Endothelial cell of umbilical vein (primary cell): ENCODE results near the gene CCDC106. TPM values are rescaled to one million over a fixed set of nuclear protein-coding genes. Genes with fewer than 3 reads are reported as not detected.

ENCODE experiments used
- BruUV-seq: library from RNA; stranded (reverse); fragments of 400-500 nt; replicated peaks from 2 replicates; lab custom pipeline; 2021; lab: Mats Ljungman, UMichigan
- CTCF ChIA-PET: fragments of 300-600, 350-600 bp; sonication (Branson Sonifier 250); formaldehyde crosslinking; loops from one replicate; lab custom pipeline; 2021; ENCODE audit warnings: antibody characterized with exemption, inconsistent platforms; lab: Charles Lee
- POLR2A ChIA-PET: fragments of 300-600, 350-600 bp; sonication (Branson Sonifier 250); formaldehyde crosslinking; loops from one replicate; lab custom pipeline; 2021; ENCODE audit warnings: antibody characterized with exemption, inconsistent platforms; lab: Charles Lee
- DNase-seq: peaks from one replicate; pipeline ENCODE4 v3.0.0-alpha.2; 2011; ENCODE audit warnings: low read depth, low spot score
- FAIRE-seq: peaks from 2 replicates; lab custom pipeline; 2011; peaks lifted over from hg19 to GRCh38; lab: Jason Lieb, UNC
- H2AFZ ChIP-seq: 2 replicates; pipeline ENCODE4 v1.6.0; 2012; ENCODE audit warnings: low read depth, low read length, control low read depth, inconsistent platforms
- H3K27ac ChIP-seq: 2 replicates; pipeline ENCODE4 v1.5.1; 2011; ENCODE audit warnings: low read depth, mild to moderate bottlenecking, control low read depth, low read length, moderate library complexity; ENCODE audit not compliant: insufficient read depth
- H3K27me3 ChIP-seq, 2 experiments: 2 replicates each; pipeline versions ENCODE4 v1.6.0 to v1.6.1; 2011; ENCODE audit warnings: low read length in 2 of 2, mixed read lengths in 1 of 2; ENCODE audit not compliant: control insufficient read depth in 2 of 2, insufficient read depth in 2 of 2
- H3K36me3 ChIP-seq, 2 experiments: 2 replicates in 1 of 2; 3 replicates in 1 of 2; pipeline ENCODE4 v1.5.1; 2011; ENCODE audit warnings: low read length in 2 of 2, mild to moderate bottlenecking in 1 of 2, moderate library complexity in 1 of 2; ENCODE audit not compliant: control insufficient read depth in 2 of 2, insufficient read depth in 2 of 2; ENCODE audit errors: extremely low read depth in 1 of 2
- H3K4me1 ChIP-seq: 3 replicates; pipeline ENCODE4 v1.5.1; 2011; ENCODE audit warnings: mild to moderate bottlenecking, low read length; ENCODE audit not compliant: control insufficient read depth, insufficient read depth; ENCODE audit errors: extremely low read depth
- H3K4me2 ChIP-seq: 2 replicates; pipeline ENCODE4 v1.6.1; 2011; ENCODE audit warnings: low read length, control low read depth, mixed read lengths; ENCODE audit not compliant: insufficient read depth
- H3K4me3 ChIP-seq, 3 experiments: fragments of 200-600 bp in 1 of 3; sonication (generic), shearing (Covaris generic) in 1 of 3; replicated peaks in 1 of 3; 2 replicates each; pipeline ENCODE4 v1.5.1; 2011 to 2016; ENCODE audit warnings: control low read depth in 3 of 3, low read length in 3 of 3, mild to moderate bottlenecking in 2 of 3, inconsistent platforms in 1 of 3, low read depth in 1 of 3, moderate library complexity in 1 of 3; ENCODE audit not compliant: insufficient read depth in 1 of 3
- H3K79me2 ChIP-seq: 2 replicates; pipeline ENCODE4 v1.6.0; 2012; ENCODE audit warnings: low read length, inconsistent platforms; ENCODE audit not compliant: control insufficient read depth, insufficient read depth
- H3K9ac ChIP-seq: replicated peaks from 2 replicates; pipeline ENCODE3; 2011; ENCODE audit warnings: low read length, control low read depth; ENCODE audit not compliant: insufficient read depth; ENCODE audit errors: extremely low read depth
- H3K9me1 ChIP-seq: replicated peaks from 3 replicates; pipeline ENCODE4 v1.6.0; 2011; ENCODE audit warnings: mild to moderate bottlenecking, low read length; ENCODE audit not compliant: control insufficient read depth, insufficient read depth; ENCODE audit errors: extremely low read depth
- H3K9me3 ChIP-seq: replicated peaks from 2 replicates; pipeline ENCODE4 v1.5.1; 2012; ENCODE audit warnings: low read length, inconsistent platforms; ENCODE audit not compliant: control insufficient read depth, insufficient read depth
- H4K20me1 ChIP-seq: replicated peaks from 2 replicates; pipeline ENCODE3; 2011; ENCODE audit warnings: mild to moderate bottlenecking, low read length; ENCODE audit not compliant: control insufficient read depth, insufficient read depth; ENCODE audit errors: extremely low read depth
- CTCF ChIP-seq, 2 donors: IDR thresholded peaks; 1 replicate in 1 of 2; 2 replicates in 1 of 2; pipeline ENCODE4 v1.5.1; 2011; ENCODE audit warnings: low read length in 2 of 2, mild to moderate bottlenecking in 2 of 2, moderate library complexity in 2 of 2, control low read depth in 1 of 2, inconsistent platforms in 1 of 2, low read depth in 1 of 2; ENCODE audit not compliant: insufficient read depth in 1 of 2; ENCODE audit errors: extremely low read depth in 1 of 2
- EZH2 ChIP-seq: IDR thresholded peaks from 2 replicates; pipeline ENCODE4 v1.6.1; 2012; ENCODE audit warnings: borderline replicate concordance, low read depth, mild to moderate bottlenecking, moderate library complexity, low read length, inconsistent platforms; ENCODE audit not compliant: severe bottlenecking
- FOS ChIP-seq: IDR thresholded peaks from 2 replicates; pipeline ENCODE4 v1.6.1; 2011; ENCODE audit warnings: mild to moderate bottlenecking, low read length, moderate library complexity, borderline replicate concordance; ENCODE audit not compliant: insufficient read depth
- GATA2 ChIP-seq: IDR thresholded peaks from 2 replicates; pipeline ENCODE4 v1.7.0; 2011; ENCODE audit warnings: low read depth, mild to moderate bottlenecking, moderate library complexity, mixed read lengths, low read length; ENCODE audit not compliant: insufficient read length, insufficient read depth
- JUN ChIP-seq: IDR thresholded peaks from 2 replicates; pipeline ENCODE4 v1.6.1; 2011; ENCODE audit warnings: borderline replicate concordance, low read depth; ENCODE audit not compliant: insufficient read length, insufficient read depth
- MAX ChIP-seq: IDR thresholded peaks from 2 replicates; pipeline ENCODE4 v1.6.1; 2011; ENCODE audit not compliant: insufficient read depth, insufficient read length
- MYC ChIP-seq: IDR thresholded peaks from one replicate; pipeline ENCODE4 v1.6.1; 2011; ENCODE audit warnings: mild to moderate bottlenecking, low read depth, low read length
- POLR2A ChIP-seq: IDR thresholded peaks from 2 replicates; pipeline ENCODE4 v1.6.1; 2012; ENCODE audit warnings: low read depth, mild to moderate bottlenecking, control low read depth, low read length
- POLR2AphosphoS5 ChIP-seq: IDR thresholded peaks from 2 replicates; pipeline ENCODE4 v1.6.1; 2012; ENCODE audit warnings: low read depth, mild to moderate bottlenecking, control low read depth, low read length, moderate library complexity; ENCODE audit not compliant: insufficient read depth
- dilution Hi-C: fragments of 300-500 bp; cut with MboI; formaldehyde crosslinking; loops from one replicate; pipeline ENCODE4 v1.15.0; 2019; ENCODE audit warnings: low sequenced_read_pairs; ENCODE audit not compliant: extremely low pct_ligation_motif_present
- intact Hi-C: fragments of 100-400 bp; cut with micrococcal nuclease; formaldehyde crosslinking; loops from one replicate; pipeline ENCODE4 v1.10.0; 2022
- polyA plus RNA-seq, 4 experiments: library from polyadenylated mRNA; depleted of rRNA in 3 of 4; stranded (reverse) in 3 of 4; unstranded in 1 of 4; fragments of >200 nt; gene quantifications; 2 replicates each; pipeline versions ENCODE4 v1.2.1 to v1.2.3, GENCODE V29; 2011 to 2012; ENCODE audit warnings: missing spikeins in 1 of 4
- total RNA-seq: library from RNA; stranded (reverse); gene quantifications from 2 replicates; pipeline ENCODE4 v1.2.3, GENCODE V29; 2021

The CCDC106 gene
- total and polyA plus RNA-seq, 2 donors (not counting 3 experiments of a cell fraction or from before 2014, with no cell fraction given), result 11.8 to 12.0 TPM

GRCh38 chr19:55598719-55599467, 49.1 kb upstream of the CCDC106 start:
- H3K4me2 ChIP-seq, result no peak overlapping the region
- peak overlapping the region; percentile 97 for H3K9ac ChIP-seq
- no TSS peak for BruUV-seq
- H3K27ac ChIP-seq, result peak overlapping the region; percentile 98
- peaks cover 3 to 14% of the 10 kb centered on the region in 2 experiments for H3K36me3 ChIP-seq
- H3K79me2 ChIP-seq, result peaks cover 2% of the 10 kb centered on the region
- H2AFZ ChIP-seq, result no peak overlapping the region
- no peaks in the 10 kb centered on the region for H3K9me3 ChIP-seq
- FAIRE-seq (peak; percentile 94), DNase-seq (peak; percentile 96)
- H3K9me1 ChIP-seq, result no peaks in the 10 kb centered on the region
- POLR2A ChIA-PET, result interaction anchor here (0.6 to 2.2 kb wide), 10 partner anchors 10 to 191 kb away, joined by 3 to 8 read pairs (median 5); partner anchors contain the start of genes UBE2S and ZNF784
- TF ChIP-seq POLR2AphosphoS5 (peak; percentile 73), POLR2A (no peak)
- CTCF ChIA-PET, result interaction anchor here (1.0 to 1.8 kb wide), 11 partner anchors 11 to 131 kb away, joined by 3 to 8 read pairs (median 4); partner anchors contain the start of gene U2AF2
- H4K20me1 ChIP-seq, result no peaks in the 10 kb centered on the region
- dilution Hi-C loops (no loop called here), intact Hi-C loops (loop anchor here (1.0 to 2.0 kb wide), 7 partner anchors 12 to 482 kb away; partner anchors contain the start of genes KMT5C, PPP1R12C, ZNF579 and ZNF784)
- H3K27me3 ChIP-seq, result no peaks in the 10 kb centered on the region
- H3K4me1 ChIP-seq, result peaks cover 8% of the 10 kb centered on the region
- H3K4me3 ChIP-seq, result peak overlapping the region; percentile 78 to 92 (median 89)

GRCh38 chr19:55599468-55599841, 48.6 kb upstream of the CCDC106 start, which contains the start of gene FIZ1:
Gene FIZ1 (minus strand): TSS chr19:55599517. CDS start chr19:55597865, 1,652 bp downstream.
- H3K9me1 ChIP-seq, result no peaks in the 10 kb centered on the region
- no peak for TF ChIP-seq FOS
- no peak for TF ChIP-seq MYC
- no peak for TF ChIP-seq GATA2
- no peak for TF ChIP-seq POLR2A
- no peak for TF ChIP-seq CTCF (IDR thresholded peaks at IDR 0.05; ENCODE audit: extremely low read depth in 1 of 2, insufficient read depth in 1 of 2, low read depth in 1 of 2, low read length in 2 of 2)
- TF ChIP-seq EZH2, result no peak
- no peak for TF ChIP-seq POLR2AphosphoS5
- TF ChIP-seq JUN, result no peak
- no peak for TF ChIP-seq MAX
- peak within 1 kb of the TSS; percentile 78 to 92 (median 89) for H3K4me3 ChIP-seq
- peaks cover 3 to 14% of the 10 kb centered on the region in 2 experiments for H3K36me3 ChIP-seq
- BruUV-seq, result no TSS peak
- CTCF ChIA-PET, result interaction anchor here (0.7 to 1.8 kb wide), 12 partner anchors 12 to 132 kb away, joined by 3 to 8 read pairs (median 4); partner anchors contain the start of gene U2AF2
- dilution Hi-C loops, result no loop called here
- peaks cover 2% of the 10 kb centered on the region for H3K79me2 ChIP-seq
- peak within 1 kb of the TSS; percentile 90 for H3K4me2 ChIP-seq
- H3K9ac ChIP-seq, result peak within 1 kb of the TSS; percentile 97
- no peaks in the 10 kb centered on the region for H4K20me1 ChIP-seq
- intact Hi-C loops, result loop anchor here (1.0 to 2.0 kb wide), 7 partner anchors 12 to 482 kb away; partner anchors contain the start of genes KMT5C, PPP1R12C, ZNF579 and ZNF784
- peak; percentile 99 for DNase-seq
- H3K4me1 ChIP-seq, result peaks cover 10% of the 10 kb centered on the region
- POLR2A ChIA-PET, result interaction anchor here (0.6 to 2.2 kb wide), 10 partner anchors 11 to 192 kb away, joined by 3 to 8 read pairs (median 5); partner anchors contain the start of genes UBE2S and ZNF784
- no peaks in the 10 kb centered on the region for H3K9me3 ChIP-seq
- peak within 1 kb of the TSS; percentile 98 for H3K27ac ChIP-seq
- no peaks in the 10 kb centered on the region for H3K27me3 ChIP-seq
- peak within 1 kb of the TSS; percentile 96 for H2AFZ ChIP-seq
- no peak for FAIRE-seq
